GM19467 (cell line): ENCODE data around the gene CCDC40.

ENCODE experiments used
- ATAC-seq: cut with Tn5 transposase; IDR thresholded peaks from one replicate; pipeline ENCODE4 v1.9.1; 2021; ENCODE audit warnings: mild to moderate bottlenecking, moderate library complexity; ENCODE audit not compliant: unreplicated experiment

Gene CCDC40

GRCh38 chr17:80000981-80001775 is 35.3 kb upstream of the CCDC40 start:
- ATAC-seq: no peak

GRCh38 chr17:80002070-80002641 is 34.3 kb upstream of the CCDC40 start:
- no peak for ATAC-seq

- no peak for ATAC-seq
These were observed 33.6 kb upstream of the CCDC40 start for GRCh38 chr17:80002690-80003490.

GRCh38 chr17:80003969-80004368 is 32.5 kb upstream of the CCDC40 start:
- ATAC-seq: no peak

- ATAC-seq: no peak
These were observed 30.8 kb upstream of the CCDC40 start for GRCh38 chr17:80005360-80006338.

- no peak for ATAC-seq
These were observed 30.1 kb upstream of the CCDC40 start for GRCh38 chr17:80006339-80006720.

GRCh38 chr17:80006811-80007752 is 29.4 kb upstream of the CCDC40 start:
- no peak for ATAC-seq

GRCh38 chr17:80007939-80008338 is 28.5 kb upstream of the CCDC40 start:
- ATAC-seq: no peak

- ATAC-seq: no peak
These were observed 28.0 kb upstream of the CCDC40 start for GRCh38 chr17:80008383-80008840.

- ATAC-seq: no peak
These were observed 27.6 kb upstream of the CCDC40 start for GRCh38 chr17:80008848-80009247.

- no peak for ATAC-seq
These were observed 26.8 kb upstream of the CCDC40 start for GRCh38 chr17:80009391-80010282.

- no peak for ATAC-seq
These were observed 26.1 kb upstream of the CCDC40 start for GRCh38 chr17:80010283-80010858.

GRCh38 chr17:80011989-80012555 is 24.4 kb upstream of the CCDC40 start:
- no peak for ATAC-seq

- ATAC-seq: no peak
These were observed 23.4 kb upstream of the CCDC40 start for GRCh38 chr17:80012765-80013741.

- no peak for ATAC-seq
These were observed 19.0 kb upstream of the CCDC40 start for GRCh38 chr17:80017226-80018010.
